HG03558 (cell line): ENCODE data around the gene MLXIP.

Experiments
- ATAC-seq: cut with Tn5 transposase; IDR thresholded peaks from one replicate; pipeline ENCODE4 v1.9.1; 2021; ENCODE audit warnings: moderate number of reproducible peaks; ENCODE audit not compliant: unreplicated experiment; ENCODE audit errors: extremely low read depth

The MLXIP gene

DNA sequence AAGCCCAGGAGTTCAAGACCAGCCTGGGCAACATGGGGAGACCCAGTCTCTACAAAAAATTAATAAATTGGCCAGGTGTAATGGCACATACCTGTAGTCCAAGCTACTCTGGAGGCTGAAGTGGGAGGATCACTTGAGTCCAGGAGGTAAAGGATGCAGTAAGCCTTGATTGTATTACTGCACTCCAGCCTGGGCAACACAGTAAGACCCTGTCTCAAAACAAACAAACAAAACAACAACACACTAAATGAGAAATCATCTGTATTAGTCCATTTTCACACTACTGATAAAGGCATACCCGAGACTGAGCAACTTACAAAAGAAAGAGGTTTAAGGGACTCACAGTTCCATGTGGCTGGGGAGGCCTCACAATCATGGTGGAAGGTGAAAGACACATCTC lies 4.7 kb upstream of the MLXIP start:
- ATAC-seq, result no peak

DNA sequence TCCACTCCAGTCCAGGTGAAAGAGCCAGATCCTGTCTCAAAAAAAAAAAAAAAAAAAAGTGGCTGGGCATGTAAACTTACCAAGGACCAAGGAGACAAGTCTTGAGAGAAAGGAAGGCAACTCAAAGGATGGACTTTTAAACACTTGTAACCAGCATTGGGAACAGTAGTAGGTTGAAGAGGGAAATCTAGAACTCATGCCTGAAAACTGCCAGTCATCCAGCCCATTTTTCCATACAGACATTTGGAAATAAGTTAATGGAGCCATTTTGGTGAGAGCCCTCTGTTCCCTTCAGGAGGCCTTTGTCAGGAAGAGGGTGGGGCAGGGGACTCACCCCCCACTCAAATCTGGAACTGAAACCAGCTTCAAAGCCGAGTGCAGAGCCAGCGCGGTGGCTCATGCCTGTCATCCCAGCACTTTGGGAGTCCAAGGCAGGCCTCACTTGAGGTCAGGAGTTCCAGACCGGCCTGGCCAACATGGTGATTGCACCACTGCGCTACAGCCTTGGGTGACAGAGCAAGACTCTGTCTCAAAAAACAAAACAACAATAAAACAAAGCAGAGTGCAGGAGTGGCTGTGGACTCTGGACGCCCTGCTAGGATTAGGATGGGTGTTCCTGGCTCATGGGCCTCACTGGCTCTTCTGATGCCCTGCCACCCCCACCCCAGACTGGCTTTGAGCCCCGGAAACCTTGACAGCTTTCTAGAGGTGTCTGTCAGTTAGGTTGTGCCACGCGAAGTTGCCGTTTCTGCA lies 1.6 kb upstream of the MLXIP start:
- no peak for ATAC-seq

DNA sequence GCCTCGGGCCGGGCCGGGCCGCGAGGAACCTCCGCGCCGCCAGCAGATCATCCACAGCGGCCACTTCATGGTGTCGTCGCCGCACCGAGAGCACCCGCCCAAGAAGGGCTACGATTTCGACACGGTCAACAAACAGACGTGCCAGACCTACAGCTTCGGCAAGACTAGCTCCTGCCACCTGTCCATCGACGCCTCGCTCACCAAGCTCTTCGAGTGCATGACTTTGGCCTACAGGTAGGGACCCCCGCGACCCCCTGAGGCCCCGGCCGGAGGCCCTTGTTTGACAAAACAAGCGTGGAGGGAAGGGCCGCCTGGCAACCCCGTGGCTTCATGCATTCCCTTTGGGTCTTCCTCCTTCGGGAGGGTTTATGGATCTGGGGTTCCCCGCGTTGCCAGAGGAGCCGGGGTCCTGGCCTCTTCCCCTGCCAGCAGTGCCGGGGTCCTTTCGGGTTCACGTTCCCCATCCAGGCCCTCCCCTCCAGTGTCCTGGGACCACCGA lies 526 bp downstream of the MLXIP start:
- ATAC-seq, result no peak

DNA sequence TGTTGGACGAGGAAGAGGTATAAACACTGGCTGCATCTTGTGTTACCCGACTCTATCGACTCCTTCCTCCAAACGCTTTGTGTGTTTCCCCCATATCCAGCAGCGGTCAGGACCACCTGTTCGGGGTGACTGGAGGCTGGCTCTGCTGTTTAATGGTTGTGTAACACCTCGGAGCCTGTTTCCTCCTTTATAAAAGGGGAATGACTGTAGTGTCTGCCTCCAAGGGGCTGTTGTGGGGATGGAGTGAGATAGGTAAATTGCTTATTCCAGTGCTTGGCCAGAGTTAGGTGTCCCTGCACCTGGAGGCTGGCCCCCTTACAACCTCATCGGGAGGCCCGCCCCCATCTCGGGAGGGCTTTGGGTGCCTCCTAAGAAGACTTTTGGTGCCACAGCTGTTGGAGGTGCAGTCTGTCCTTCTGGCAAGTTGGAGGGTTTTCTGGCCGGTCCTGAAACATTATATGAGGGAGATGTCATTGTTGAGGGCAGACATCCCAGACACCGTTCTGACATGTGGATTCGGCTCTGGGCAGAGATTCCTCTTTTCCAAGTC lies 1.1 kb downstream of the MLXIP start:
- no peak for ATAC-seq

DNA sequence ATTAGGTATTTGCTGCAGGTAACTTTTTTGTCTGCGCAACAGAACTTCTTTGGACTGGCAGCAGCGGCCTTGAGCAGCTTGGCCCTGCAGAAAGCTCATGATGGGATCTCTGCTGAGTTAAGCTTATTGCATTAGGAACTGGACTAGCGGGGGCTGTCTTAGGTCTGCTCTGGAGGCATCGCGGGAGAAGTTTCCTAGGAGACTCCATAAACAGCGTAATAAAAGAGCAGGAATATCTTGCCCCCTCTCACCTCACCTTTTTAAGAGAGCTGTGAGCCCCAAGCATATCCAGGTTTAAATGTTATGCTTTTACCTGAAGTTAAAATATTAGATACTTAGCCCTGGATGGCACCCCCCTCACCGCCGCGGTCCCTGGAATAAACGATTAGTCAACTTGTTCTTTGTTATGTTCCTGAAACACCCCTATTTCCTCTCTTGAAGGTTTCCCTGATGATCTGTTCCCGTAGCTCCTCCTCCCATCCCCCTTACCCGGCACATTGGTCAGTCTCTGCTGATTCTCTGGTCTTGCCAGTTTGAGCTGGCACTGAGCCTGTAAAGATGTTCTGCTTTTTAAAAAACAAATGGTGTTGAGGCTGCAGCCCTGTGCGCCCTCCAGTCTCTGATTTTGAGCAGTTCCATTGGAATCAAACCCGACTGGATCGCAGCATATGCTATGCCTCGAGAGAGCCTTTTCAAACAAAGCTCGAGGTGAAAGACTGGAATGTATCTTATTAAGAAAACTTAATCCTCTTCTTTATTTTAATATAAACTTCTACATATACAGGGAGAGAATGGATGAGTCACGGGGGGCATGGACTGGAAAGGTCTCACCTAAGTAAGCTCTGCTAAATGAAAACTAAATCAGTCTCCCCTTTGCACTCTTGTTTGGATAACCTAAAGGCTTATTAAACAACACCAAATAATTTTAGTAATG lies 1.9 kb downstream of the MLXIP start:
- ATAC-seq, result no peak

DNA sequence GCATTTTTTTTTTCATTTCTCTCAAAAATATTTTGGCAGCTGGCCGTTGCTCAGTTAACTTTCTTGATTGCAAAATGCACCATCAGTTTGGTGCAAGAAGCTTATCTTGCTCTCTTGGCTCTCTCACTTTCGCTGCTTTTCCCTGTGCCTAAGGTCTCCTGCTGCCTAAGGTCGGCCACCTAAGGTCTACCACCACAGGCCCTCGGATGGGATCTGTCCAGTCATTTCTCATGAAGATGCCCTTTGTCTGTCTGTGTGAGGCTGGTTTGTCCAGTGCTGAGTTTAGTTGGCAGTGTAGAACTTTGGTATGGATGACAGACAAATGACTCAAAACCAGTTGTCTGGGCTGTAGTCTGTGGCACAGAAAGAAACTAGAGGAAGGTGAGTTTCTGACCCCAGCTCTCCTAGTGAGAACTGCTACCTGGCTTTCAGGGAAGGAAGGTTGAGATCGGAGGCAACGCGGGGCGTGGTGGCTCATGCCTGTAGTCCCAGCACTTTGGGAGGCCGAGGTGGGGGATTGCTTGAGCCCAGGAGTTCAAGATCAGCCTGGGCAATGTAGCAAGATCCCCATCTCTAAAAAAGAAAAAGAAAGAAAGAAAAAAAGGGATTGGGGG lies 2.6 kb downstream of the MLXIP start:
- no peak for ATAC-seq

DNA sequence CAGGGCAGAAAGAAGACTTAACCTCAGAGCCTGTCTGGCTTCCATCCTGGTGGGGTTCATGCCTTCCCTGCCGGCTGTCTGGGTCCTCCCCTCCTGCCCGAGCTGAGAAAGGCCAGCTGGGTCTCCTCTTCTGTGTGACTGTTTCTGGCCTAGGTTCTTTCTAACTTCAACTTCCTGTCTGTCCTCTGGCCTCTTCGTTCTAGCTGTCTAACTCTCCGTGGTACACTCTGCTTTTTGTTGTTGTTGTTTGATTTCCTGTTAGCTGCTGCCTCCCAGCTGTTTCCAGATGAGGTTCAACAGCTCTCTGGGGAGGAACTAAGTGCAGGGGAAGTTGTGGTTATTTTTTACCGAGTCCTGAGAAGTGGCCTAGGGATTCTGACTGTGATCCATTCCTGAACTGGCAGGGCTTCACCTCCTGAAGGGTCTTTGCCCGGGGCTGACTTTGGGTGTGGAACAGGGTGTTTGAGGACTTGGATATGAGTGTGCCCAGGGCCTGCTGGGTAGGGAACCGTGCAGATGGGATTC lies 3.2 kb downstream of the MLXIP start:
- no peak for ATAC-seq

DNA sequence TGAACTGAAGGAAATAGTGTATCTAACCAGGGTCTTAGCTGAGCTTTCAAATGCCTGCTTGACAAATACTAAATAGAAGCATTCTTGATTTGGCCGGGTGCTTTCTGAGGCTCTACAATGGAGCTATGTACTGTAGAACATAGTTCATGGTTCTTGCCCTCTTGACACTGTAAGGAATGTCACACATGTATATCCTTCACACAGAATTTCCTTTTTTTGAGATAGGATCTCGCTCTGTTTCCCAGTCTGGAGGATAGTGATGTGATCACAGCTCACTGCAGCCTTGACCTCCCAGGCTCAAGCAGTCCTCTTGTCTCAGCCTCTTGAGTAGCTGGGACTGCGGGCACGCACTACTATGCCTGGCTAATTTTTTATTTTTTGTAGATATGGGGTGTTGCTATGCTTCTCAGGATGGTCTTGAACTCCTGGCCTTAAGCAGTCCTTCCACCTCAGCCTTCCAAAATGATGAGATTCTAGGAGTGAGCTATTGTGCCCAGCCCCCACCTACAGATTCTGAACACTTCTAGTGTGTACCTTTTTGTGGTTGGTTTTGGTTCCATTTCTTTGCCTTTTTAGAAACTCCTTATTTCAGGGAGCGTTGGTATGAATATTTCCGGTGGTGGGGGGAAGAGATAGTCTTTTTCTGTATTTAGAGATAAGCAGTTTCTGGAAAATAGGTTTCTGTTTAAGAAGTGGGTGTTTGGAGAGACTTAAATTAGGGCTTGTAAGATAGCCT lies 4.2 kb downstream of the MLXIP start:
- no peak for ATAC-seq

DNA sequence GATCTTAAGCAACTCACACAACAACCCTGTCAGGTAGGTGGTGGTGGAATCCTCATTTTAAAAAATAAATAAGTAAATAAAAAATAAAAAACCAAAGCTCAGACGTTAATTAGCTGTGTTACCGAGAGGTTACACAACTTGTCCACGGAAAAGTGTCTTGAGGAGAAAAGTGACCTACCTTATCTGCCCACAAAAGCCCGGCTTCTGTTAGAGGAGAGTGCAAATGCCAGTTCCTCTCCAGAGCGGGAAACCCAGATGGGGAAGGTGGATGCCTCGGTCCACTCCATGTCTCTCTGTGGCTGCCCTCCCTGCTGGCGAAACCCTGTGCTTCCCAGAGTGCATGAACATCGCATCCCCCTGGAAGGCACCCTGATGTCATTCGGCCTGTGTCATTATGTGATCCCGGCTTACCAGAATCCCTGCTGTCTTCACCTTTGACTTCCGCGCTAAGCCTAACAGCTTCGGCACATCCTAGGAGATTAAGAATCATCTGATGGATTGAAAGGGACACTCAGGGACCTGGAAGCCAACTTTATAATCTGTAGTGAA lies 6.4 kb downstream of the MLXIP start:
- no peak for ATAC-seq

DNA sequence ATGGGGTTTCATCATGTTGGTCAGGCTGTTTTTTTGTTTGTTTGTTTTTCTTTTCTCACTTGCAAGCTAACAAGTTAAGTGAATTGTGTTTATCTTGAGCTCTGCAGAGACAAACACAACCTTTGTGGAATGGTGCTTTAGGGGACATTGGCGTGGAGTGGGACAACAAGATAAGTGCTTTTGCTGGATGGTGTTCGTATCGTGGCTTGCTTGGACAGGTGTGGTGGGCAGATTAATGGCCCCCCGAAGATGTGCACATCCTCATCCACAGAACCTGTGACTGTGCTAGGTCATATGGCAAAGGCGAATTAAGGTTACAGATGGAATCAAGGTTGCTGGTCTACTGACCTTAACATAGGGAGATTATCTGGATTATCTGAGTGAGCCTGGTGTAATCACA lies 7.0 kb downstream of the MLXIP start:
- no peak for ATAC-seq

DNA sequence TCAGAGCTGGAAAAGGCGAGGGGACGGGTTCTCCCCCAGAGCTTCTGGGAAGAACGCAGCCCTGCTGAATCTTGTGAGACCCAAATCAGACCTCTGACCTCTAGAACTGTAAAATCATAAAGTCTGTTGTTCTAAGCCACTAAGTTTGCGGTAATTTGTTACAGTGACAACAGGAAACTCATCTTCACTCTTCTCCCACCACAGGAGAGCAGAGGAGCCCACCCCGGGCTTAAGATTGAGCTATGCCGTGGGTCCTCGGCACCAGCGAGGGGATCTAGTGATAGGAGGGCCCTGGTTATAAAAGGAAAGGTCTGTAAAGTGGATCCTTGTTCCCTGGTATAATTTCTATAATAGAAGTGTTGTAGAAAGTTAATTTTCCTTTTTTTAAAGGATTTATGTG lies 7.6 kb downstream of the MLXIP start:
- ATAC-seq, result no peak

DNA sequence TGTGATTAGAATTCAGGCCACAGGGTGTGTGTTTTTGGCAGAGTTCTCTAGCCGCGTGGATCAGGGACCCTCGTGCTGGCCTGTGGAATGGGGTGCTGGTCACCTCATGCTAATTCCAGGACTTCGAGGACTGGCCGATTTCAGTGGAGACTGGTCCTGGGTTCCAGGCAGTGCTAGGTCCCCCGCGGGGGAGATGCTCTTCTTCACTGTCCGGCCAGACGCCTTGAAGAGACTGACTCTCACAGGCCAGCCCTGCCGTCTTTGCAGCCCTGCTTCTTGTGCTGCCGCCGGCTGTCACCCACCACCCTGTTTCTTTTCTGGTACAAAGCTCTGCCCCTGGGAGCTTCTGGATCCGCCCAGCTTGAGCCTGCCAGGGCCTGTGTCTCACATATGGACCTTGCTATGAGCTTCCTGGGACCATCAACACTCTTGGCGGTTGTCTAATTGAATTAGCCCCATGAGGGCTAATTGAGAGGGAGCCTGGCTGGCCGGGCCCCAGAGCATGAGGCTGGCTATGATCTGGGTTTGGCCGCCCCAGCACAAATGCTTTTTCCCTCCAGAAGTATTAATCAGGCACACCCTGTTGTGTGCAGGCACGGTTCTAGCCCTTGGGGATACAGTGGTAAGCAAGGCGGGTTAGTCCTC lies 8.2 kb downstream of the MLXIP start:
- ATAC-seq, result no peak

DNA sequence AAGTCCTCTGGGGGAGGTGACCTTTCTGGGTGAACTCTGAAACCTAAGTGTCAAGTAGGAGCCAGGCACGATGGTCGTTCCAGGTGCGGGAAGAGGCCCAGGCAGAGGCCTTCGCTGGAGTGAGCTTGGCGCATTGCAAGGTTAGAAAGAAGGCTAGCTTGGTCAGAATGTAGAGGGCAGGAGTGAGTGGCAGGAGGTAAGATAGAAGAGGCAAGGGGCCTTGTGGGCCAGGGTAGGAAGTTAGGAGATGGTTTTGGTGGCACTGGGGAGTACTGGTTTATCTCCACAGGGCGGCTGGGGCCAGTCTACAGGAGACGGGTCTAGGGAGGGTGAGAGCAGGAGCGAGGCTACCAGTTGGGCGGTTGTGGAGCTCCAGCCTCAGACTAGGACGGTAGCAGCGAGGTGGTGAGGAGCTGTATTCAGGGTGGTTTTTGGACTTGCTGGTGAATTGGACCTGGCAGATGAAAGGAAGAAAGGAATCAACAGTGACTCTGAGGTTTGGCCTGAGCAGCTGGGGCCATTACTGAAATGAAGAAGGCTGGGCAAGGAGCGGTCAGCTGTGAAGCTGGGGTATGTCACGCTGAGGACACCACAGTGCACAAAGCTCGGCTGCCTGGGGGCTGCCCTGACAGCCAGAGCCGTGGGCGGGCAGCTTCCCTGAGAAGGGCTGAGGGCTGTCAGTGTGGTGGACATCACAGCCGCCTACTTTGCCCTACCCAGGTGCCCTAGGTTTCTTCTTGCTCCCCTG lies 9.0 kb downstream of the MLXIP start:
- no peak for ATAC-seq

DNA sequence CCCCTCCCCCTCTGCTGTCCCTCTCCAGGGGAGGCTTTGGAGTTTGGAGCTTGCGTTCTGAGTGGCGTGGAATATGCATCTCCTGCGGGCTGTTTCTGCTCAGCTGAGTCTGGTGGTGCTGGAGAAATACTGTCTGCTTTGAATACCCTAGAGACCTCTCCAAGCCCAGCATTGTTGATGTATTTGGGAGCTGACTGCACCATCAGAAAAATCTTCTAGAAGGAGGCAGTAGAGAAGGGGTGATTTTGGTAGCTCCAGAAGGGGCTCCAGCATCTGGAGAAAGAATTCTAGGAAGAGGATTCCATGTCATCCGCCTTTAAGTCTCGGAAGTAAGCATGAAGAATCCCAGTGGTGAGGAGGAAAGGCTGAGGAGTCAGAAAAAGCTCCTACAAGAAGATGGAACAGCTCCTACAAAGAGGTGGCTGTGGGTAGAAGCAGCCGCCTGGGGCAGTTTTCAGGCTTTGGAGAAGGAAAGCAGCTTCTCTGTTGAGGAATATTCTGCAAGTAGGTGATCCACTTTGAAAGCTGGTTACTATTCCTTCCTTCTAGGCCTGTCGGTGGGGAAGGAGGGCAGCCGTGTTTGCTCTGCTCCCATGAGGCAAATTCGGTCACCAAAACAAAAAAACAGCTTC lies 9.7 kb downstream of the MLXIP start:
- ATAC-seq, result no peak

DNA sequence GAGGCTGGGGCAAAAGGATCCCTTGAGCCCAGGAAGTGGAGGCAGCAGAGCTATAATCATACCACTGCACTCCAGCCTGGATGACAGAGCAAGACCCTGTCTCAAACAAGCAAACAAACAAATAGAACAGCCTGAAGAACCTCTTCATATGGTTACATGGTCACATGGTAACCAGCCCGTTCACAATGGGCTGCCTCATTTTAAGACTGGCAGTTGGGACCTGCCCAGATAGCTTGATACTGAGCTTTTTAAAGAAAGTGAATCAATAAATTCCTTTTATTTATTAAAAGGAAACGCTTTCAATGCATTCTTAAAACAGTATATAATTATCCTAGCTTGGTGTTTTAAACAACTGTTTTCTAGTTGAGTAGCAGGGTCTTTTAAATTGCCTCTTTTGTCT lies 10.5 kb downstream of the MLXIP start:
- no peak for ATAC-seq

DNA sequence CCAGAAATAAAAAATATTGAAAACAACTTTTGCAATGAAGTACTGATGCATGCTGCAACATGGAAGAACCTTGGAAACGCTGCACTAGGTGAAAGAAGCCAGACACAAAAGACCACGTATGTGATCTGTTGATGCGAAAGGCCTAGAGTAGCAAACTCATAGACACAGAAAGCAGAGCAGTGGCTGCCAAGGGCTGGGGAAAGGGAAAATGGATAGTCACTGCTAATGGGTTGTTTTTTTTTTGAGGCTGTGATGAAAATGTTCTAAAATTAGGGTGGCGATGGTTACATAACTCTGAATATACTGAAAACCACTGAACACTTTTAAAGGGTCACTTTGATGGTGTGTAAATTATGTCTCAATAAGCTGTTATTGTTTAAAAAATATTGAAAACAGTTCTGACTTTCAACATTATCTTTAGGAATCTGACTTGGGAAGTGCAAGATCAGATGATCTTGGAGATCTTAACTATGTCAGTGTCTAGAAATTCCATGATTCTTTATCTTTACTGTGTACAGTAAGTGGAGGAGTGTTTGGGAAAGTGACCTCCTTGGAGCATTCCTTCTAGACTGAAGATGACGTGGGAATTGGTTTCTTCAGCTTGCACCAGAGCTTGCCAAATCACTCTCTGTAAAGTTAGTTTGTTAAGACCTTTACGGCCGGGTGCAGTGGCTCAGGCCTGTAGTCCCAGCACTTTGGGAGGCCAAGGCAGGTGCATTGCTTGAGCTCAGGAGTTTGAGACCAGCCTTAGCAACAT lies 12.4 kb downstream of the MLXIP start:
- no peak for ATAC-seq
